ENCODE results near the gene ANKAR.

DNA sequence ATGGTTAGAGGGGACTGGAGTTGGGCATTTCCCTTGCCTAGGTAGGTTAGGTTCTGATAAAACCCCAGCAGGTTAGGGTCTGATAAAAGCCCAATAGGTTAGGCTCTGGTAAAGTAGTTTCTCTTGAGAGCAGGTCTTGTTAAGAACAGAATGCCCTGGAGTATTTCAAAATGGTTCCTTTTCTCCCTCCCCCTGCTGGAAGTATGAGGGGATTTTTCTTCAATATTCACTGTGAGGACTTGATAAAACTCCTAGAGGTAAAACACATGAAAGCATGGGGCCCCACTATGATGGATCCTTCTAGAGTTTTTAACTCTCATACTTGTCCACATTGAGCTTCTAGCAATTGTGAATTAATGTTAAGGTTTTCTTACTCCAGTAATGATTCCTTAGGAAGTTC is 27.6 kb downstream of the ANKAR start:
- no peak for TF ChIP-seq CTCF (IDR thresholded peaks at IDR 0.05)
- TF ChIP-seq EP300 (IDR thresholded peaks at IDR 0.05) = no peak
- TF ChIP-seq POLR2AphosphoS5 (IDR thresholded peaks at IDR 0.05) = no peak

Measured in esophagus muscularis mucosa (tissue), 4 donors.